ENCODE results near the gene ADAM12.

Gene ADAM12

GRCh38 chr10:126210051-126210651, 178.1 kb downstream of the ADAM12 start:
- Histone ChIP-seq H3F3A (ENCODE audit: control insufficient read depth, insufficient read depth) (no peaks in the 10 kb centered on the region), H3K4me3 (ENCODE audit: low read length) (no peak overlapping the region), H3K79me2 (ENCODE audit: control insufficient read depth, low read length) (no peaks in the 10 kb centered on the region), H3K9me3 (ENCODE audit: control insufficient read depth, insufficient read depth, low read length) (no peaks in the 10 kb centered on the region), H3K4me2 (ENCODE audit: low read length) (no peak overlapping the region), H3K27me3 (ENCODE audit: control insufficient read depth, low read length) (no peaks in the 10 kb centered on the region), H3K36me3 (ENCODE audit: control insufficient read depth, low read length) (no peaks in the 10 kb centered on the region), H3K4me1 (ENCODE audit: control insufficient read depth, low read length) (no peaks in the 10 kb centered on the region), H3K27ac (ENCODE audit: low read depth, low read length) (no peak overlapping the region), H3K9me2 (replicated peaks; ENCODE audit: control insufficient read depth, low read length) (no peaks in the 10 kb centered on the region), H4K20me1 (ENCODE audit: control insufficient read depth, insufficient read depth, low read depth, low read length) (no peaks in the 10 kb centered on the region)
- TF ChIP-seq CTCF (IDR thresholded peaks at IDR 0.05; ENCODE audit: low read depth, low read length, poor library complexity, severe bottlenecking) = no peak
- no peak for TF ChIP-seq EZH2phosphoT487 (IDR thresholded peaks at IDR 0.05; ENCODE audit: borderline replicate concordance, low read length)

- Histone ChIP-seq H3K9me3 (ENCODE audit: control insufficient read depth, insufficient read depth, low read length) (no peaks in the 10 kb centered on the region), H3K4me3 (ENCODE audit: low read length) (no peak overlapping the region), H3F3A (ENCODE audit: control insufficient read depth, insufficient read depth) (no peaks in the 10 kb centered on the region), H3K4me2 (ENCODE audit: low read length) (no peak overlapping the region), H4K20me1 (ENCODE audit: control insufficient read depth, insufficient read depth, low read depth, low read length) (no peaks in the 10 kb centered on the region), H3K4me1 (ENCODE audit: control insufficient read depth, low read length) (no peaks in the 10 kb centered on the region), H3K27ac (ENCODE audit: low read depth, low read length) (no peak overlapping the region), H3K27me3 (ENCODE audit: control insufficient read depth, low read length) (no peaks in the 10 kb centered on the region), H3K79me2 (ENCODE audit: control insufficient read depth, low read length) (no peaks in the 10 kb centered on the region), H3K9me2 (replicated peaks; ENCODE audit: control insufficient read depth, low read length) (no peaks in the 10 kb centered on the region), H3K36me3 (ENCODE audit: control insufficient read depth, low read length) (no peaks in the 10 kb centered on the region)
- TF ChIP-seq EZH2phosphoT487 (IDR thresholded peaks at IDR 0.05; ENCODE audit: borderline replicate concordance, low read length) (no peak), CTCF (IDR thresholded peaks at IDR 0.05; ENCODE audit: low read depth, low read length, poor library complexity, severe bottlenecking) (no peak)
Measured at GRCh38 chr10:126209451-126209850, 178.8 kb downstream of the ADAM12 start.

- Histone ChIP-seq H3K4me1 (ENCODE audit: control insufficient read depth, low read length) (no peaks in the 10 kb centered on the region), H3K9me3 (ENCODE audit: control insufficient read depth, insufficient read depth, low read length) (no peaks in the 10 kb centered on the region), H3K27ac (ENCODE audit: low read depth, low read length) (no peak overlapping the region), H3K4me2 (ENCODE audit: low read length) (no peak overlapping the region), H3K27me3 (ENCODE audit: control insufficient read depth, low read length) (no peaks in the 10 kb centered on the region), H3K9me2 (replicated peaks; ENCODE audit: control insufficient read depth, low read length) (no peaks in the 10 kb centered on the region), H3K36me3 (ENCODE audit: control insufficient read depth, low read length) (no peaks in the 10 kb centered on the region), H3F3A (ENCODE audit: control insufficient read depth, insufficient read depth) (no peaks in the 10 kb centered on the region), H3K4me3 (ENCODE audit: low read length) (no peak overlapping the region), H3K79me2 (ENCODE audit: control insufficient read depth, low read length) (no peaks in the 10 kb centered on the region), H4K20me1 (ENCODE audit: control insufficient read depth, insufficient read depth, low read depth, low read length) (no peaks in the 10 kb centered on the region)
- TF ChIP-seq EZH2phosphoT487 (IDR thresholded peaks at IDR 0.05; ENCODE audit: borderline replicate concordance, low read length) = no peak
- TF ChIP-seq CTCF (IDR thresholded peaks at IDR 0.05; ENCODE audit: low read depth, low read length, poor library complexity, severe bottlenecking) = no peak
Measured at GRCh38 chr10:126208726-126209302, 179.5 kb downstream of the ADAM12 start.

Measured in DOHH2 (cell line).